Panc1 (cell line): ENCODE data around the gene NAGPA. TPM values are rescaled to one million over a fixed set of nuclear protein-coding genes. Genes with fewer than 3 reads are reported as not detected.

Source experiments
- ATAC-seq: fragments of 200-7000 bp; cut with Tn5 transposase; 2 replicates; pipeline ENCODE4 v1.9.1; 2020; ENCODE audit warnings: mild to moderate bottlenecking, moderate library complexity
- BruUV-seq: library from RNA; stranded (reverse); fragments of 400-500 nt; replicated peaks from 2 replicates; lab custom pipeline; 2021; lab: Mats Ljungman, UMichigan
- CTCF ChIA-PET: fragments of 300-600 bp; sonication (Branson Sonifier 250); formaldehyde crosslinking; loops from one replicate; lab custom pipeline; 2022; ENCODE audit warnings: antibody characterized with exemption; lab: Charles Lee
- POLR2A ChIA-PET: fragments of 300-600 bp; sonication (Branson Sonifier 250); formaldehyde crosslinking; loops from one replicate; lab custom pipeline; 2022; ENCODE audit warnings: antibody characterized with exemption; lab: Charles Lee
- DNase-seq: peaks from one replicate; pipeline ENCODE4 v3.0.0-alpha.2; 2010; ENCODE audit warnings: low read depth, low spot score
- H3K27ac ChIP-seq: 2 replicates; pipeline ENCODE4 v1.5.1; 2011; ENCODE audit warnings: mild to moderate bottlenecking, low read length, inconsistent platforms
- H3K27me3 ChIP-seq: fragments of 200-500 bp; sonication (Bioruptor generic); 2 replicates; pipeline ENCODE4 v1.6.0; 2014; ENCODE audit warnings: low read length, inconsistent platforms; ENCODE audit not compliant: control insufficient read depth, insufficient read depth
- H3K36me3 ChIP-seq: fragments of 200-500 bp; sonication (Bioruptor generic); 2 replicates; pipeline ENCODE4 v1.5.1; 2014; ENCODE audit warnings: inconsistent platforms, mild to moderate bottlenecking, low read length, moderate library complexity; ENCODE audit not compliant: control insufficient read depth, insufficient read depth
- H3K4me1 ChIP-seq: 2 replicates; pipeline ENCODE4 v1.5.1; 2011; ENCODE audit warnings: inconsistent platforms, mild to moderate bottlenecking, low read length, moderate library complexity; ENCODE audit not compliant: control insufficient read depth, insufficient read depth
- H3K4me3 ChIP-seq, 2 experiments: 2 replicates each; pipeline ENCODE4 v1.5.1; 2011 to 2012; ENCODE audit warnings: low read depth in 2 of 2, low read length in 2 of 2, mild to moderate bottlenecking in 2 of 2, inconsistent platforms in 1 of 2, moderate library complexity in 1 of 2
- H3K9me3 ChIP-seq: fragments of 200-500 bp; sonication (Bioruptor generic); 2 replicates; pipeline ENCODE4 v1.5.1; 2014; ENCODE audit warnings: low read depth, mild to moderate bottlenecking, inconsistent platforms, low read length, moderate library complexity; ENCODE audit not compliant: control insufficient read depth, insufficient read depth
- CTCF ChIP-seq: fragments of 450-650 bp; IDR thresholded peaks from 2 replicates; pipeline ENCODE4 v1.5.1; 2017; ENCODE audit warnings: mild to moderate bottlenecking
- POLR2AphosphoS5 ChIP-seq: IDR thresholded peaks from 2 replicates; pipeline ENCODE4 v1.6.1; 2012; ENCODE audit warnings: mild to moderate bottlenecking, low read depth, low read length, moderate library complexity
- SIN3A ChIP-seq: IDR thresholded peaks from 2 replicates; pipeline ENCODE4 v1.6.1; 2012; ENCODE audit warnings: low read depth, mild to moderate bottlenecking, low read length, moderate library complexity, borderline replicate concordance; ENCODE audit not compliant: insufficient read depth
- TCF7L2 ChIP-seq: IDR thresholded peaks from 2 replicates; pipeline ENCODE4 v1.6.1; 2011; ENCODE audit warnings: mild to moderate bottlenecking, low read depth, low read length, inconsistent platforms
- in situ Hi-C: cut with HindIII; loops from 2 replicates; pipeline ENCODE4 v1.10.0; 2016; ENCODE audit warnings: low sequenced_read_pairs, low pct_unique_long_range_greater_than_20kb
- intact Hi-C: fragments of 100-400 bp; cut with micrococcal nuclease; formaldehyde crosslinking; loops from one replicate; pipeline ENCODE4 v1.10.0; 2022; ENCODE audit not compliant: unreplicated experiment
- total RNA-seq: library from RNA; stranded (reverse); gene quantifications from one replicate; pipeline ENCODE4 v1.2.1, GENCODE V29; 2021; ENCODE audit not compliant: unreplicated experiment
- TF ChIP-seq, protein P1 (sequence below), 2 experiments: IDR thresholded peaks; 2 replicates each; pipeline ENCODE4 v1.6.1; 2011 to 2012; ENCODE audit warnings: low read depth in 2 of 2, control low read depth in 1 of 2, low read length in 1 of 2, mild to moderate bottlenecking in 1 of 2, moderate library complexity in 1 of 2; ENCODE audit not compliant: insufficient read depth in 1 of 2

NAGPA gene
- total RNA-seq, 1 experiment from 2014 or later, result 19.2 TPM

DNA sequence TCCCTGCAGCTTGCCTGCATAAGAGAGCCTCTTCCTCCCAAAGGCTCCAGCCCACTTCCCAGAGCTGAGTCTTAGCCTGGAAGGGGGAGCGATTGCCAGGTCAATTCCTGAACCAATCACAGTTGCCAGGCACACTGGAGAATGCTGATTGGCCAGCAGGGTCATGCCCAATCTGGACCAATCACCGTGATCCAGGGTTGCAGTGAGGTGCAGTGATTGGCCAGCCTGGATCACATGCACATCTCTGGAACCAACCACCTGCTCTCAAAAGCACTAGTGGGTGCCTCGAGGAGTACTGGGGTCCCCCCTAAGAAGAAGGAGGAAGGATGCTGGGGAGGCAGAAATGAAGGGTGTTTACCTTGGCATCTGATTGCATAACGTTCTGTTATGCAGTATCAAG, 18.4 kb downstream of the NAGPA start:
- H3K36me3 ChIP-seq, result no peaks in the 10 kb centered on the region
- no peaks in the 10 kb centered on the region for H3K4me1 ChIP-seq
- H3K27me3 ChIP-seq, result no peaks in the 10 kb centered on the region
- in situ Hi-C loops, result no loop called here
- ATAC-seq (no peak), DNase-seq (no peak)
- intact Hi-C loops, result no loop called here
- no peak overlapping the region for H3K27ac ChIP-seq
- no peak for TF ChIP-seq TCF7L2
- no peak for TF ChIP-seq CTCF
- no peak for TF ChIP-seq POLR2AphosphoS5
- TF ChIP-seq, protein P1, sequence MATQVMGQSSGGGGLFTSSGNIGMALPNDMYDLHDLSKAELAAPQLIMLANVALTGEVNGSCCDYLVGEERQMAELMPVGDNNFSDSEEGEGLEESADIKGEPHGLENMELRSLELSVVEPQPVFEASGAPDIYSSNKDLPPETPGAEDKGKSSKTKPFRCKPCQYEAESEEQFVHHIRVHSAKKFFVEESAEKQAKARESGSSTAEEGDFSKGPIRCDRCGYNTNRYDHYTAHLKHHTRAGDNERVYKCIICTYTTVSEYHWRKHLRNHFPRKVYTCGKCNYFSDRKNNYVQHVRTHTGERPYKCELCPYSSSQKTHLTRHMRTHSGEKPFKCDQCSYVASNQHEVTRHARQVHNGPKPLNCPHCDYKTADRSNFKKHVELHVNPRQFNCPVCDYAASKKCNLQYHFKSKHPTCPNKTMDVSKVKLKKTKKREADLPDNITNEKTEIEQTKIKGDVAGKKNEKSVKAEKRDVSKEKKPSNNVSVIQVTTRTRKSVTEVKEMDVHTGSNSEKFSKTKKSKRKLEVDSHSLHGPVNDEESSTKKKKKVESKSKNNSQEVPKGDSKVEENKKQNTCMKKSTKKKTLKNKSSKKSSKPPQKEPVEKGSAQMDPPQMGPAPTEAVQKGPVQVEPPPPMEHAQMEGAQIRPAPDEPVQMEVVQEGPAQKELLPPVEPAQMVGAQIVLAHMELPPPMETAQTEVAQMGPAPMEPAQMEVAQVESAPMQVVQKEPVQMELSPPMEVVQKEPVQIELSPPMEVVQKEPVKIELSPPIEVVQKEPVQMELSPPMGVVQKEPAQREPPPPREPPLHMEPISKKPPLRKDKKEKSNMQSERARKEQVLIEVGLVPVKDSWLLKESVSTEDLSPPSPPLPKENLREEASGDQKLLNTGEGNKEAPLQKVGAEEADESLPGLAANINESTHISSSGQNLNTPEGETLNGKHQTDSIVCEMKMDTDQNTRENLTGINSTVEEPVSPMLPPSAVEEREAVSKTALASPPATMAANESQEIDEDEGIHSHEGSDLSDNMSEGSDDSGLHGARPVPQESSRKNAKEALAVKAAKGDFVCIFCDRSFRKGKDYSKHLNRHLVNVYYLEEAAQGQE (IDR thresholded peaks at IDR 0.05; ENCODE audit: insufficient read depth in 1 of 2, low read depth in 2 of 2, low read length in 1 of 2), result no peak
- no peak for TF ChIP-seq SIN3A
- H3K4me3 ChIP-seq, result no peak overlapping the region
- no TSS peak for BruUV-seq
- ChIA-PET CTCF (no interaction called here), POLR2A (no interaction called here)
- H3K9me3 ChIP-seq, result no peaks in the 10 kb centered on the region

- intact Hi-C loops (no loop called here), in situ Hi-C loops (no loop called here)
- no TSS peak for BruUV-seq
- Histone ChIP-seq H3K27ac (no peak overlapping the region), H3K4me3 (no peak overlapping the region), H3K36me3 (no peaks in the 10 kb centered on the region), H3K27me3 (no peaks in the 10 kb centered on the region), H3K4me1 (no peaks in the 10 kb centered on the region), H3K9me3 (no peaks in the 10 kb centered on the region)
- DNase-seq (no peak), ATAC-seq (no peak)
- POLR2A ChIA-PET, result no interaction called here
- TF ChIP-seq CTCF, result no peak
- no peak for TF ChIP-seq POLR2AphosphoS5
- TF ChIP-seq, protein P1 (IDR thresholded peaks at IDR 0.05; ENCODE audit: insufficient read depth in 1 of 2, low read depth in 2 of 2, low read length in 1 of 2), result no peak
- no peak for TF ChIP-seq SIN3A
- no peak for TF ChIP-seq TCF7L2
- CTCF ChIA-PET, result no interaction called here
Measured at GRCh38 chr16:5012887-5013286, 20.8 kb downstream of the NAGPA start.
